Measurements from ENCODE around the gene CHMP3.
A peak's percentile ranks its signal among the peaks of the same experiment; 100 is the strongest.

Gene CHMP3

GRCh38 chr2:86453836-86454235 is 109.4 kb downstream of the CHMP3 start:
- H3K27ac ChIP-seq, result peak overlapping the region; percentile 63
- TF ChIP-seq CTCF (conservative IDR thresholded peaks at IDR 0.05), result no peak
